Activated gamma-delta T cell treated with anti-CD3 and anti-CD28 coated beads, Interleukin-2, amount 50 U/mL, for 16 hours (primary cell): Measurements from ENCODE around the gene CCDC88B.
"Not testable (repeated sequence)": the region's sequence is repeated elsewhere in the genome, so short reads cannot be mapped to it uniquely, and the experiment has no call there.

ENCODE experiments used
- DNase-seq: peaks from one replicate; pipeline ENCODE4 v3.0.0-alpha.2; 2020; ENCODE audit warnings: low read depth

Gene CCDC88B

DNA sequence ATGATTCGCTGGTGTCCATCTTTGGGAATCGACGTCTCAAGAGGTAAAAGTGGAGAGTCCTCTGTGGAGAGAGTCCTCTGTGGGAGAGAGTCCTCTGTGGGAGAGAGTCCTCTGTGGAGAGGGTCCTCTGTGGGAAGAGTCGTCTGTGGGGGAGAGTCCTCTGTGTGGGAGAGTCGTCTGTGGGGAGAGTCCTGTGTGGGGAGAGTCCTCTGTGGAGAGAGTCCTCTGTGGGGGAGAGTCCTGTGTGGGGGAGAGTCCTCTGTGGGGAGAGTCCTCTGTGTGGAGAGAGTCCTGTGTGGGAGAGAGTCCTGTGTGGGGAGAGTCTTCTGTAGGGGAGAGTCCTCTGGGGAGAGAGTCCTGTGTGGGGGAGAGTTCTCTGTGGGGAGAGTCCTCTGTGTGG is 19.0 kb upstream of the CCDC88B start:
- no peak for DNase-seq

DNA sequence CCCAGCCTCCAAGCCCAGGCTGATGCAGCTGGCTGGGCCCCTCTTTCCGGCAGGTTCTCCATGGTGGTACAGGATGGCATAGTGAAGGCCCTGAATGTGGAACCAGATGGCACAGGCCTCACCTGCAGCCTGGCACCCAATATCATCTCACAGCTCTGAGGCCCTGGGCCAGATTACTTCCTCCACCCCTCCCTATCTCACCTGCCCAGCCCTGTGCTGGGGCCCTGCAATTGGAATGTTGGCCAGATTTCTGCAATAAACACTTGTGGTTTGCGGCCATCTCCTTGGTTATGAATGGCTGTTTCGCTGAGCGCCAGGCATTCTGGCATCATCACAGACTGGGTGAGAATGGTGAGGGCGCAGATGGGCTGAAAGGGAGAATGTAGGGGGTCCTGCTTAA is 18.5 kb upstream of the CCDC88B start:
- DNase-seq, result no peak

DNA sequence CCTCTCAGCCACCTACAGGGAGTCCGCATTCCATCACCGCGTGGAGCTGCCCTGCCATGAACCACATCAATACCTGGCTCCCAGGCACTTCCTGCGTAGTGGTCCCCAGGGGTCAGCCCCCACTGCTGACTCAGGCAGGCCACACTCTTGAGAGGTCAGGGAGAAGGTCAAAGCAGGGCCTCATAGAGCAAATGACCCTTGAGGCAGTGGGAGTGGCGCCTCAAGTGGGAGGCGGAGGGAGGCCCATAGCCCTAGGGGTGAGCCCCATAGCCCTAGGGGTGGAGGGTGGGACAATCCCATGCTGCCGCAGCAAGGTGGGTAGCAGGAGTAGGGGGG is 17.1 kb upstream of the CCDC88B start:
- DNase-seq, result no peak

DNA sequence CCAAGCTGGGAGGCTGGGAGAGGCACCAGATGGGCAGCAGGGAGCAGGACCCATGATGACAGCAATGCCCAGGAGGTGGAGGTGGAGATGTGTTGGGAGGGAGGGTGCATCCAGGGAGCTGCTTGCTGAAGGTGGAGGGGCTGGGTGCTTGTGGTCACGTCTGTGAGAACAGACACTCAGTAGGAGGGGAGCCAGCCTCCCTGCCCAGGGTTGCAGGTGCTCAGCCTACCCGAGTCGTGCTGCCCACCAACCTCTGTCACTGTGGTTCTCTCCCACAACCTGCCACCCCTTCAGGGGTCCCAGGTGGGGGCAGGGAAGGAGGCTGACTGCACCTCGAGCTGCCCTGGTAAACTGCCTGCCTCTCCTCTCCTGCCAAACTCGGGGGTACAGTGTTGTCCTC is 16.6 kb upstream of the CCDC88B start:
- DNase-seq, result no peak

DNA sequence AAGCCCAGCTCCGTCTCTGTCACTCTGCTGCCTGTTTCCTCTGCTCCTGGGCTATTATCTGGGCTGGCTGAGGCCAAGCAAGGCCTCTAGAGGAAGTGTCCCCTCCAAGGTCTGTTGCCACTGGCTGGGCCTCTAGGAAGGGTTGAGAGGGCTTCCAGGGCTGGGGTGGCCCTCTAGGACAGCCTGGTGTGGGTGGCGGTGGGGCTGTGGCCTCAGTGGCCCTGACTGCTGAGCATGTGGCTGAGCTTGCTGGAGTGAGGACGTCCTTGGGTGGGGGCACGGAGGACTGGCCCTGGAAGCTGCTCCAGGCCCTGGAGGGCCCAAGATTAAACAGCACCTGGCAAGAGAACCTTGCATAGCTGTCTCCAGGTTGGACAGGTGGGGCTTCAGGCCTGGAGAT is 16.0 kb upstream of the CCDC88B start:
- DNase-seq, result not testable (repeated sequence)

DNA sequence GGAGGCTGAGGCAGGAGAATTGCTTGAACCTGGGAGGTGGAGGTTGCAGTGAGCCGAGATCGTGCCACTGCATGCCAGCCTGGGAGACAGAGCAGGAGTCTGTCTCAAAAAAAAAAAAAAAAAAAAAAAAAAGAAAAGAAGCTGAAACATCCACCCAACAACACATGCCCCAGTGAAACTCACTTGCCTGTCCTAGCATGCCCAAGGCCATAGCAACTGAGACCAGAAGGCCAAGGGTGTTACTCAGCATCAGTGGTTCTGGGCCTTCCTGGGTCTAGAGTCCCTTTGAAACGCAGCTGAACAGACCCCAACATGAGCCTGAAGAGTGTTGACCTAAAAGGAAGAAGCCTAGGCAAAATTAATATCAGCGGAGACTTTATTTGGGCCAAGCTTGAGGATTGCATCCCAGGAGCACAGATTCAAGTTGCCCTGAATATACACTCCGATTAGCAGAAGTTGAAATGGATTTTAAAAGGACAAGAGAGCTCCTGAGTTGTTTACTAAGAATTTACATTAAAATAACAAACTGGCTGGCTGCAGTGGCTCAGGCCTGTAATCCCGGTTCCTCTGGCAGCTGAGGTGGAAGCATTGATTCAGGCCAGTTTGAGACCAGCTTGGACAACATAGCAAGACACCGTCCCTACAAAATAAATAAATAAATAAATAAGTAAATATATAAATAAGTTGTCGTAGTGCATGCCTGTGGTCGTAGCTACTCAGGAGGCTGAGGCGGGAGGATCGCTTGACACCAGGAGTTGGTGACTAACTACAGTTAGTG is 15.1 kb upstream of the CCDC88B start:
- DNase-seq, result no peak

DNA sequence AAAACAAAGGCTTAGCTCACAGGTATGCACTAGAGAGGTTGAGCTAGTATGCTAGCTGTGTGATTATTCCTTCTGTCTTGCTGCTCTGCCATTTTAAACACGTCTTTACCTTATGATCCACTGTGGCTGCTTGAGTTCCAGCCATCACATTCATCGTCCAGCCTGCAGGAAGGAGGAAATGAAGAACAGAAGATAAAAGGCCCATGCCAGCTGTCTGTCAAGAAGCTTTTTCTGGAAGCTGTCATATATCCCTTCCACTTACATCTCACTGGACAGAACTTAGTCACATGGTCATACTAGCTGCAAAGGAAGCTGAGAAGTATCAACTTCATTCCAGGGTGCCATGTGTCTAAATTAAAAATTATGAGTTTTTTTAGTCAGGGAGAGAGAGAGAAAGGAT is 12.6 kb upstream of the CCDC88B start:
- no peak for DNase-seq

DNA sequence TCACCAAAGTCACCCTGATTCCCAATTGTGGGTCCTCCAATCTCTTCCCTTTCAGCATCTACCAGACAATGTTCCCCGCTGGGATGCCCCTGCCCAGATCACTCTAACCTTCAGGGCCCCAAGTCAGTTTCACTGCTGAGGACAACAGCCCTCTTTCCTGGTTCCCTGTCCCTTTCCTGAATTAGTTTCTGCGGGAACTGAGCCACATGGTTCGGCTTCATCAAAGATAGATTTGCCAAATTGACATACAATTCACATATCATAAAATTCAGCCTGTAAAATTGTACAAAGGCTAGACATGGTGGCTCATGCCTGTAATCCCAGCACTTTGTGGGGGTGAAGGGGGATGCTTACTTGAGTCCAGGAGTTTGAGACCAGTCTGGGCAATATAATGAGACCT is 12.0 kb upstream of the CCDC88B start:
- no peak for DNase-seq

DNA sequence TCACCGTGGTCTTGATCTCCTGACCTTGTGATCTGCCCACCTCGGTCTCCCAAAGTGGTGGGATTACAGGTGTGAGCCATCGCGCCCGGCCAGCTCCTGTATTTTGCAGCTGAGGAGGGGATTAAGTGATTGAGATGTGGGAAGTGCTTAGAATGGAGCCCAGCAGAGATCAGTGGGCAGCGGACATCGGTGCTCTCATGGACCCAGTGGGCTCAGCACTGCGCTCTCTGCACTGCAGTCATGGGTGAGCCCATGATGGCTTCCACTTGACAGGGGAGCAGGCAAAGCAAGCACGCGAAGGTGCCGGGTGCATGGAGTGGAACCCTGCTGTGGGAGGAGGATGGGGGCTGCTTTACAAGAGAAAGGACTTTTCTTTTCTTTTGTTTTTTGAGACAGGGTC is 9.1 kb upstream of the CCDC88B start:
- DNase-seq, result no peak

DNA sequence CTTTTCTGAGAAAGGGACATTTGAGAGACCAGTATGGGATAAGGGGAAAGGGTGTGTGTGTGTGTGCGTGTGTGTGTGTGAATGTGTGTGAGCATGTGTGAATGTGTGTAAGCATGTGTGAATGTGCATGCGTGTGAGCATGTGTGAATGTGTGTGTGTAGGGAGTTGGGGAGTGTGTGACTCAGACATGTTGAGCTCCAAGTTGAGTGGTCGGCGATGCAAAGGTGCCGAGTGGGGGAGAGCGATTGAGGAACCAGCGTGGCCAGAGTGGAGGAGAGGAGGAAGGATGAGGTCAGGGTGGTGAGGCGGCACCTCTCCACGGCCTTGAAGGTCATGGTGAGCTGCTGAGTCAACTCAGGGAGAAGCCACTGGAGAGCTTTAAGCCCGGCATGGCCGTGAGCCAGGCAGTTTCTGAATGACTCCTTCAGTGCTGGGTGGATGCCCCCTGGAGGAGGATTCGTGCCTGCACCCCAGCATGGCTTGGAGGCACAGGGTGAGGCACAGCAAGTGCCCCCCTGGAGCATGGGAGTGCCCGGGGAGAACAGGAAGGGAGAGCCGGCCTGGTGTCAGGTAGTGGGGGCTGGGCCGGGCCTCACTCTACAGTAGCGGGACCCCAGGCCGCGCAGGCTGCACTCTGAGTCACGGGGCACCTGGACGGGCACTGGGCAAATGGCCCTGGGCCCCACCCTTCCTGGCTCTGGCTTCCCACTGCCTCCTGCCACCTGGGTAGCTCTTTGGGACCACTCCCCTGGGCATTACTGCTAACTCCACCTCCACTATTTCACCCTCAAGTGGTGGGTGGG is 8.2 kb upstream of the CCDC88B start:
- peak; percentile 75 for DNase-seq

DNA sequence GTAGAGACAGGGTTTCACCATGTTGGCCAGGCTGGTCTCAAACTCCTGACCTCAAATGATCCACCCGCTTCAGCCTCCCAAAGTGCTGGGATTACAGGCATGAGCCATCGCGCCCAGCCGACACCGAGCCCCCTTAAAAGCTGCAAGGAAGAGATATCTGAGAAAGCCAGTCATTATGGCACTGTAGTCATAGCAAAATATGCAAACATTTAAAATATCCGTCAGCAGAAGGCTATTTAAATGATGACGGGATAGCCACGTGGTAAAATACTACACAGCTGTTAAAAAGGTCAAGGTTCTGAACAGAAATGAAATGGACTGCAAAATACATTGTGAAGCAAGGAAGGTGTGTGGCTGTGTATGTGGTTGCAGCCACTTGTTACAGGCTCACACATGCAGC is 6.4 kb upstream of the CCDC88B start:
- DNase-seq, result no peak

DNA sequence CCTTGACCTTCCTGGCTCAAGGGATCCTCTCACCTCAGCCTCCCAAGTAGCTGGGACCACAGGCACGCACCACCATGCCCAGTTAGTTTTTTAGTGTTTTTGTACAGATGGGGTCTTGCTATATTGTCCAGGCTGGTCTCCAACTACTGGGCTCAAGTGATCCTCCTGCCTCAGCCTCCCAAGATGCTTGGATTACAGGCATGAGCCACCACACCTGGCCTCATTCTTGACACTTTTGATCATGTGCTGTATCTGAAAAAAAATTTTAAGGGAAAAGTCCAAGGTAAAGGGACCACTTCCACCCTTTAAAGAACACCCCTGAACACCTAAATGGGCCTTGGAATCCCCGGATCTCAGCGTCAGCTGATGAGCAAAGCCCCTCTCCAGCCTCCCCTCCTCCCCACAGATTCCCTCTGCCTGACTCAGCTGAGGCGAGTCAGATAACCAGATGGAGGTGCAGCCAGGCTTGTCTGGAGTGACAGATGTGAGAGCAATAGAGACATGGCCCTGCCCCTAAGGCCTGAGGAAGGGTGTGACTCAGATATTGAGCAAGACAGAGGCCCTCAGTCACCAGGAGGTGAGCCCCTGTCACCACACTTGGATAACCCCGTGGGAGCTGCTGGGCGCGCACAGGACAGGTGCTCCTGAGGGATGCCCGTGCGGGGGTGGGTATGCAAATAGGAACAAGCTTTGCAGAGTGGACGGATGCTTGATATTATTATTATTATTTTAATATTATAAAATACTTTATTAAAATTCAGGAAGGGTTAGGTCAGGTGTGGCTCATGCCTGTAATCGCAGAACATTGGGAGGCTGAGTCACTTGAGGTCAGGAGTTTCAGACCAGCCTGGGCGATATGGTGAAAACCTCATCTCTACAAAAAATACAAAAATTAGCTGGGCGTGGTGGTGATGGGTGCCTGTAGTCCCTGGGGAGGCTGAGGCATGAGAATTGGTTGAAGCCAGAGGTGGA is 5.0 kb upstream of the CCDC88B start:
- DNase-seq, result no peak

DNA sequence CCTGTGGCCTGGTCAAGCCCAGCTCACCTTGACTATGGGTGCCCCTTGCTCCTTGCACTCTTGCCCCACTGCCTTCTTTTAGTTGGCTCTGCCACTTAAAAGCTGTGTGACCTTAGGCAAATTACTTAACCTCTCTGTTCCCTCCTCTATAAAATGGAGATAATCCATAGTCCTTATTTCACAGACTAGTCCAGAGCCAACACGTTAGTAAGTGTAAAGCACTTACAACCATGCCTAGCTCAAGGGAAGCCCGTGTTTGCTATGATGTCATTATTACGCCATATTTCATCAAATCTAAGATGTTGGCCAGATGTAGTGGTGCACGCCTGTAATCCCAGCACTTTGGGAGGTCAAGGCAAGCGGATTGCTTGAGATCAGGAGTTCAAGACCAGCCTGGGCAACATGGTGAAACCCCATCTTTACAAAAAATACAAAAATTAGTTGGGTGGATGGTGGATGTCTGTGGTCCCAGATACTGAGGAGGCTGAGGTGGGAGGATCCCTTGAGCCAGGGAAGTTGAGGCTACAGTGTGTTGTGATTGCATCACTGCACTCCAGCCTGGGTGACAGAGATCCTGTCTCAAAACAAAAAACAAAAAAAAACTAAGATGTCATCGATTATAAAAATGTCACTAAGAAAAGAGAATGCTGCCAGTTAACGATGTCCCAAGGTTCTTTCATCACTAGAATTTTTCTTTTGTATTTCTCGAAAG is 2.3 kb upstream of the CCDC88B start:
- no peak for DNase-seq

DNA sequence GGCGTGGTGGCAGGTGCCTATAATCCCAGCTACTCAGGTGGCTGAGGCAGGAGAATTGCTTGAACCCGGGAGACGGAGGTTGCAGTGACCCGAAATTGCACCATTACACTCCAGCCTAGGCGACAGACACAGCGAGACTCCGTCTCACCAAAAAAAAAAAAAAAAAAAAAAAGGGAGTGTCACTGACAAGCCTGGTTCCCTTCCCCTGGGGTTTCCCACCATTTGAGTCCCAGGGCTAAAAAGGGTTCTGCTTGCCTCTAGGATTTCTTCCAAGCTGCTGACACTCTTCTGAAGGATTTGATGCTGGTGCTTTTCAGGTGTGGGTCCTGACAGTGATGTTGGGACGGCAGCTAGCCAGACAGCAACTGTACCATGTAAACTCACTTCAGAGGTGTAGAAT is 1.3 kb upstream of the CCDC88B start:
- DNase-seq, result no peak

DNA sequence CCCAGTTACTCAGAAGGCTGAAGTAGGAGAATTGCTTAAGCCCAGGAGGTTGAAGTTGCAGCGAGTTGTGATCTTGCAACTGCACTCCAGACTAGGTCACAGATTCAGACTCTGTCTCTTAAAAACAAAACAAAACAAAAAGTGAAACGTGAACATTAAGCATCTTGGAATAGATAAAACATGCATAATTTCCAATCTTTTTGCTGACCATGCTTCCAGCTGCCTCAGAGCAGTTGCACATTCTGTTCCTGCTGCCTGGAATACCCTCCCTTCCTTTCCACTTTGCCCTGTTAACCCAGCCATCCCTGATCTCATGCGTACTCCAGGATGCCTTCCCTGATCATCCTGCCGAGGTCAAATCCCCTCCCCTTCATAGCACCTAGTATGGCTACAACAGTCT is 718 bp upstream of the CCDC88B start:
- DNase-seq, result no peak

DNA sequence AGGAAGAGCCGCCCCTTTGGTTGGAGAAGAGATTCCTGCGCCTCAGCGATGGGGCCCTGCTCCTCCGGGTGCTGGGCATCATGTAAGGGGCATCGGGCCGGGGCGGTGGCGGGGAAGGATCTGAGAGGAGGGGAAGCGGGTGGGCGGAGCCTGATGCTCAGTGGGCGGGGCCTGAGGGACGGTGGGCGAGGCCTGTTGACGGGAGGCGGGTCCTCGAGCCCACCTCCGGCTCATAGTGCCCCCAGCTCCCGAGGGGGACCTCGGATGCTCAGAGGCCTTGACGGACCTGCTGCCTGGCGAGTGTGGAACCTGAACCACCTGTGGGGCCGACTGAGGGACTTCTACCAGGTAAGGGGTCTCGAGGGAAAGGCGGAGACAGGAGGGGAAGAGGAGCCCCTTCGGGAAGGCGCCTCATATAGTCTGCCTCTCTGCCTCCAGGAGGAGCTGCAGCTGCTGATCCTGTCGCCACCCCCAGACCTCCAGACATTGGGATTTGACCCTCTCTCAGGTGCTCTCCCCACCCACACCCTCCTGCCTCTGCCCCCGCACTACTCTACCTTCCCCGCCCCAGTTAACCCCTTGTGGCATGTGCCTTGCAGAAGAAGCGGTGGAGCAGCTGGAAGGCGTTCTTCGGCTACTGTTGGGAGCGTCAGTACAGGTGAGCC is 799 bp downstream of the CCDC88B start:
- peak; percentile 73 for DNase-seq

DNA sequence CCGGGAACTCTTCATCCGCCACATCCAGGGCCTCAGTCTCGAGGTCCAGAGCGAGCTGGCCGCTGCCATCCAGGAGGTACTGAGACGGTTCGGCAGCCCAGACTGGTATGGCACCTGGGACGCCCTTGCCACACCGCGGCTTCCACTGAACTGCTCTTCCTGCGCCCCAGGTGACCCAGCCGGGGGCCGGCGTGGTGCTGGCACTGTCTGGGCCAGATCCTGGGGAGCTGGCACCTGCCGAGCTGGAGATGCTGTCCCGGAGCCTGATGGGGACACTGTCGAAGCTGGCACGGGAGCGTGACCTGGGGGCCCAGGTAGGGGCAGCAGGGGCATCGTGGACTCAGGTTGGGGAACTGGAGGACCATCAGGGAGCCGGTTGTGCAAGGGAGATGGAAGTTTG is 1.4 kb downstream of the CCDC88B start:
- DNase-seq, result no peak

DNA sequence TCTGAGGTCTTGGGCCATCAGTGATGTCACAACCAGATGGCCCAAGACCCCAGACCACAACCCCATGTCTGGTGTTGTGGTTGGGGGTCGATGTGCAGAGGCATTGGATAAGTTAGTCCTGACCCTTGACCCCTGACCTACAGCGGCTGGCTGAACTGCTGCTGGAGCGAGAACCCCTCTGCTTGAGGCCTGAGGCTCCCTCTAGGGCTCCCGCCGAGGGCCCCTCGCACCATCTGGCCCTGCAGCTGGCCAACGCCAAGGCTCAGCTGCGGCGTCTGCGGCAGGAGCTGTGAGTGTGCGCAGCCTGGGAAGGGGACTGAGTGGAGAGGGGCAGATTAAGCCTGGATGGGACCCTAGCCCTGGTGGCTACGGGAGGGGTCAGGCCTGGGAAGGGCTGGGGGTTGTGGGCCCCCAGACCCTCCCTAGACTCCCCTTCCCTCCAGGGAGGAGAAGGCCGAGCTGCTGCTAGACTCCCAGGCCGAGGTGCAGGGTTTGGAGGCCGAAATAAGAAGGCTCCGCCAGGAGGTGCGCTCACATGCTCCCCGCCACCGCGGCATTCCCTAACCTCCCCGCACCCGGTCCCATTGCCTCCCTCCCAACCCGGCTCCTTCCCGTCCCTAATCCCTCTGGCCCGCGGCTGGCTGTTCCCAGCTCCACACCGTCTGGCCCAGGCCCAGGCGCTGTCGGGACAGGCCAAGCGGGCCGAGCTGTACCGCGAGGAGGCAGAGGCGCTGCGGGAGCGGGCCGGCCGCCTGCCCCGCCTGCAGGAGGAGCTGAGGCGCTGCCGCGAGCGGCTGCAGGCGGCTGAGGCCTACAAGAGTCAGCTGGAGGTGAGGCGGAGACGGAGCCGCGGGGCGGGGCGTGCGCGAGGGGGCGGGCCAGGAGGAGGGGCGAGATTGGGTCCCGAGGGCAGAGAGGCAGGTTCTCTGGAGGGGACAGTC is 2.1 kb downstream of the CCDC88B start:
- DNase-seq, result peak; percentile 80

DNA sequence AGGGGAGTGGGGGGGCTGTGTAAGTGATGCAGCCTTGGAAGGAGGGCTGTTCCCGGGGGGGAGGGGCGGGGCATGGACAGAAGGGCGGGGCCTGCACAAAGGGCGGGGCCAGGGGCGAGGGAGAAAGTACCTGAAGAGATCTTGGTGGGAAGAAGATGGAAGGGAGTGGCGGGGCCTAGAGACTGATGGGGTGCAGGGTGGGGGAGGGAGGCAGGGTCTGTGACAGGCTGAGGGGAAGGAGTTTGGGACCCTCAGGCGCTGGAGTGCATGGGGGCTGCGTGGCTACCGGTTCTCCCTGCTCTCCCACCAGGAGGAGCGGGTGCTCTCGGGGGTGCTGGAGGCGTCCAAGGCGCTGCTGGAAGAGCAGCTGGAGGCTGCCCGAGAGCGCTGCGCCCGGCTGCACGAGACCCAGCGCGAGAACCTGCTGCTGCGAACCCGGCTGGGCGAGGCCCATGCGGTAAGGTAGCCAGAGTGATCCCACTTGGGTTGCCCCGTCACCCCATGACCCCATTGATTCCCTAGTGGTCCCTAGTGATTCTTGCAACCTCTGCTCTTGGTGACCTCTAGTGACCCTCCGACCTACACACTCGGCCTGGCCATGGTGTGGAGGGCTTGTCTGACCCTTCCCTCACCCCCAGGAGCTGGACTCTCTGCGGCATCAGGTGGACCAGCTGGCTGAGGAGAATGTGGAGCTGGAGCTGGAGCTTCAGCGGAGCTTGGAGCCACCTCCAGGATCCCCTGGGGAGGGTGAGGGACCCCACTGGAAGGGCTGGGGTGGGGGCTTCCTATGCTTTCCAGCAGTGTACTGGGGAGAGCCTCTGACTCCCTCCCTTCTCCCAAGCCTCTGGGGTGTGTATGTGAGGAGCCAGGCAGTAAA is 3.1 kb downstream of the CCDC88B start:
- DNase-seq, result no peak
